Measurements from ENCODE around the gene ADAM12.

DNA sequence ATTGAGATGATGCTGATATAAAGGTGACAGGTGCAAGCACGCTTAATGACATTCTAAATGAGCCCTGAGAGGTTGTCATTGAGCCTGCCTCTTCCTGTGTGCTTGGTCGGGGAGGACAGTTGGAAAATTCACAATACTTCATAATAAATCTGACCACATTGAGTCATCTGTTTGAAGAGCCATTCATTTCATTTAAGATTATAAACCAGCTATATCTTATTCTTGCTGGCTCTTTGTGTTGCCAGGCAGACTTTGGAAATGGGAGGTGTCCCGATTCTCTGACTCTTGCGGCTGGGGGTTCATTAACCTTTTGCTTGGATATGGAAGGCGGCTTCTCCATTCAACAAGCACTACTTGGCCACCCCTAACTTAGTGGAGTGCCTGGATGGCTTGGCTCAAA is 293.7 kb downstream of the ADAM12 start:
- TF ChIP-seq, protein P1, sequence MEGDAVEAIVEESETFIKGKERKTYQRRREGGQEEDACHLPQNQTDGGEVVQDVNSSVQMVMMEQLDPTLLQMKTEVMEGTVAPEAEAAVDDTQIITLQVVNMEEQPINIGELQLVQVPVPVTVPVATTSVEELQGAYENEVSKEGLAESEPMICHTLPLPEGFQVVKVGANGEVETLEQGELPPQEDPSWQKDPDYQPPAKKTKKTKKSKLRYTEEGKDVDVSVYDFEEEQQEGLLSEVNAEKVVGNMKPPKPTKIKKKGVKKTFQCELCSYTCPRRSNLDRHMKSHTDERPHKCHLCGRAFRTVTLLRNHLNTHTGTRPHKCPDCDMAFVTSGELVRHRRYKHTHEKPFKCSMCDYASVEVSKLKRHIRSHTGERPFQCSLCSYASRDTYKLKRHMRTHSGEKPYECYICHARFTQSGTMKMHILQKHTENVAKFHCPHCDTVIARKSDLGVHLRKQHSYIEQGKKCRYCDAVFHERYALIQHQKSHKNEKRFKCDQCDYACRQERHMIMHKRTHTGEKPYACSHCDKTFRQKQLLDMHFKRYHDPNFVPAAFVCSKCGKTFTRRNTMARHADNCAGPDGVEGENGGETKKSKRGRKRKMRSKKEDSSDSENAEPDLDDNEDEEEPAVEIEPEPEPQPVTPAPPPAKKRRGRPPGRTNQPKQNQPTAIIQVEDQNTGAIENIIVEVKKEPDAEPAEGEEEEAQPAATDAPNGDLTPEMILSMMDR (IDR thresholded peaks at IDR 0.05), result no peak
- TF ChIP-seq EP300 (IDR thresholded peaks at IDR 0.05) (no peak), POLR2AphosphoS5 (IDR thresholded peaks at IDR 0.05) (no peak), POLR2A (IDR thresholded peaks at IDR 0.05; ENCODE audit: low read depth) (no peak)
